GM19467 (cell line): ENCODE measurements around the gene APBA2.
"Not testable (repeated sequence)": the region's sequence is repeated elsewhere in the genome, so short reads cannot be mapped to it uniquely, and the experiment has no call there.

Experiments used
- ATAC-seq: cut with Tn5 transposase; IDR thresholded peaks from one replicate; pipeline ENCODE4 v1.9.1; 2021; ENCODE audit warnings: mild to moderate bottlenecking, moderate library complexity; ENCODE audit not compliant: unreplicated experiment

Gene APBA2

GRCh38 chr15:28876845-28877185 lies 9.0 kb upstream of the APBA2 start:
- ATAC-seq, result no peak

GRCh38 chr15:28878209-28878608 lies 7.6 kb upstream of the APBA2 start:
- ATAC-seq, result no peak

GRCh38 chr15:28879551-28879950 lies 6.2 kb upstream of the APBA2 start:
- ATAC-seq, result no peak

- no peak for ATAC-seq
Measured at GRCh38 chr15:28880680-28881079, 5.1 kb upstream of the APBA2 start.

GRCh38 chr15:28881170-28881569 lies 4.6 kb upstream of the APBA2 start:
- no peak for ATAC-seq

- no peak for ATAC-seq
Measured at GRCh38 chr15:28881600-28881999, 4.2 kb upstream of the APBA2 start.

GRCh38 chr15:28884151-28884940 lies 1.4 kb upstream of the APBA2 start:
- ATAC-seq, result no peak

GRCh38 chr15:28885128-28885629 lies 595 bp upstream of the APBA2 start:
- ATAC-seq, result no peak

- ATAC-seq, result no peak
Measured at GRCh38 chr15:28886431-28887338, 911 bp downstream of the APBA2 start.

GRCh38 chr15:28887339-28888174 lies 1.8 kb downstream of the APBA2 start:
- no peak for ATAC-seq

- no peak for ATAC-seq
Measured at GRCh38 chr15:28888302-28888894, 2.6 kb downstream of the APBA2 start.

- ATAC-seq, result no peak
Measured at GRCh38 chr15:28888900-28889299, 3.1 kb downstream of the APBA2 start.

- no peak for ATAC-seq
Measured at GRCh38 chr15:28889346-28889745, 3.6 kb downstream of the APBA2 start.

- not testable (repeated sequence) for ATAC-seq
Measured at GRCh38 chr15:28889871-28890270, 4.1 kb downstream of the APBA2 start.

- ATAC-seq, result not testable (repeated sequence)
Measured at GRCh38 chr15:28890291-28890690, 4.5 kb downstream of the APBA2 start.

- no peak for ATAC-seq
Measured at GRCh38 chr15:28890711-28891495, 5.1 kb downstream of the APBA2 start.

- no peak for ATAC-seq
Measured at GRCh38 chr15:28891588-28891987, 5.8 kb downstream of the APBA2 start.

- no peak for ATAC-seq
Measured at GRCh38 chr15:28892789-28893610, 7.2 kb downstream of the APBA2 start.

GRCh38 chr15:28894631-28895030 lies 8.9 kb downstream of the APBA2 start:
- no peak for ATAC-seq
